SK-N-SH (cell line): ENCODE data around the gene SPOCK1.

Experiments used
- EZH2phosphoT487 ChIP-seq: fragments of 200-600 bp; sonication (generic); IDR thresholded peaks from 2 replicates; pipeline ENCODE4 v1.6.1; 2017; ENCODE audit warnings: low read depth, mixed run types, mild to moderate bottlenecking, antibody characterized with exemption, moderate library complexity, borderline replicate concordance
- MAX ChIP-seq: IDR thresholded peaks from 2 replicates; pipeline ENCODE4 v1.4.0; 2012; ENCODE audit warnings: low read depth
- NFIC ChIP-seq: IDR thresholded peaks from 2 replicates; pipeline ENCODE4 v1.4.0; 2012; ENCODE audit warnings: borderline replicate concordance
- NRF1 ChIP-seq: IDR thresholded peaks from 2 replicates; pipeline ENCODE4 v1.6.1; 2012; ENCODE audit warnings: low read depth, mild to moderate bottlenecking, low read length
- POLR2AphosphoS5 ChIP-seq: IDR thresholded peaks from 2 replicates; pipeline ENCODE4 v1.6.1; 2012; ENCODE audit warnings: low read depth, low read length
- REST ChIP-seq: IDR thresholded peaks from 2 replicates; pipeline ENCODE4 v1.6.1; 2012; ENCODE audit warnings: mild to moderate bottlenecking, low read depth, low read length, moderate library complexity
- RFX5 ChIP-seq: IDR thresholded peaks from 2 replicates; pipeline ENCODE4 v1.6.1; 2012; ENCODE audit warnings: mild to moderate bottlenecking, improper control_type of control experiment, low read length
- SMC3 ChIP-seq: IDR thresholded peaks from 2 replicates; pipeline ENCODE4 v1.6.1; 2012; ENCODE audit warnings: low read depth, low read length, improper control_type of control experiment
- TAF1 ChIP-seq: IDR thresholded peaks from 2 replicates; pipeline ENCODE4 v1.6.1; 2012; ENCODE audit warnings: low read depth, mild to moderate bottlenecking, low read length, moderate library complexity, borderline replicate concordance
- TCF12 ChIP-seq: IDR thresholded peaks from 2 replicates; pipeline ENCODE4 v1.4.0; 2012
- TEAD4 ChIP-seq: IDR thresholded peaks from 2 replicates; pipeline ENCODE4 v1.4.0; 2012; ENCODE audit warnings: mild to moderate bottlenecking, borderline replicate concordance; ENCODE audit not compliant: insufficient read depth
- YY1 ChIP-seq: IDR thresholded peaks from 2 replicates; pipeline ENCODE4 v1.4.0; 2012; ENCODE audit warnings: low read depth, mild to moderate bottlenecking
- TF ChIP-seq, protein P1 (sequence below): fragments of 200-600 bp; sonication (generic); IDR thresholded peaks from 2 replicates; pipeline ENCODE4 v1.6.1; 2017; ENCODE audit warnings: antibody characterized with exemption, mild to moderate bottlenecking, moderate library complexity

DNA sequence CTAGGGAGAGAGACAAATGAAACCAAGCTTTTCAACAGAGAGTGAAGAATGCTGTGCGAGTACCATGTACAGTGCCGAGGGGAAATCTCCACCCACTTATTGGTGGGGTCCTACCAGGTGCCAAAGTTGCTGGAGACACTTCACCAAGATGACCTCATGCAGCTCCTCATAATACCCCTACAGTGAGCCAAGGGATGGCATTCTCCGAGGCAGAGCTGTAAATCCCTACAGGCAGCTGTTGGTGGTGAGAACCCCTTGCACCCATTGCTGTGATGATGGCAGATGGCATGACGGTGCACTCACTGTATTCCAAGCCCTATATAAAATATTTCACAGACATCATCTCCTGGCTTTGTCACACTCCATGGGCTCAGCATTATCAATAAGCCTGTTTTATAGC, 464.9 kb downstream of the SPOCK1 start:
- TF ChIP-seq SMC3 (no peak), EZH2phosphoT487 (no peak), YY1 (no peak), POLR2AphosphoS5 (no peak), RFX5 (no peak), TAF1 (no peak), TEAD4 (no peak), MAX (no peak), NFIC (no peak), TCF12 (no peak), REST (no peak), NRF1 (no peak)
- TF ChIP-seq, protein P1, sequence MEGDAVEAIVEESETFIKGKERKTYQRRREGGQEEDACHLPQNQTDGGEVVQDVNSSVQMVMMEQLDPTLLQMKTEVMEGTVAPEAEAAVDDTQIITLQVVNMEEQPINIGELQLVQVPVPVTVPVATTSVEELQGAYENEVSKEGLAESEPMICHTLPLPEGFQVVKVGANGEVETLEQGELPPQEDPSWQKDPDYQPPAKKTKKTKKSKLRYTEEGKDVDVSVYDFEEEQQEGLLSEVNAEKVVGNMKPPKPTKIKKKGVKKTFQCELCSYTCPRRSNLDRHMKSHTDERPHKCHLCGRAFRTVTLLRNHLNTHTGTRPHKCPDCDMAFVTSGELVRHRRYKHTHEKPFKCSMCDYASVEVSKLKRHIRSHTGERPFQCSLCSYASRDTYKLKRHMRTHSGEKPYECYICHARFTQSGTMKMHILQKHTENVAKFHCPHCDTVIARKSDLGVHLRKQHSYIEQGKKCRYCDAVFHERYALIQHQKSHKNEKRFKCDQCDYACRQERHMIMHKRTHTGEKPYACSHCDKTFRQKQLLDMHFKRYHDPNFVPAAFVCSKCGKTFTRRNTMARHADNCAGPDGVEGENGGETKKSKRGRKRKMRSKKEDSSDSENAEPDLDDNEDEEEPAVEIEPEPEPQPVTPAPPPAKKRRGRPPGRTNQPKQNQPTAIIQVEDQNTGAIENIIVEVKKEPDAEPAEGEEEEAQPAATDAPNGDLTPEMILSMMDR = no peak
